Activated B cell treated with CpG ODN at 0.5 μM for 24 hours (primary cell): Measurements from ENCODE around the gene RPS27L. TPM values are rescaled to one million over a fixed set of nuclear protein-coding genes. Genes with fewer than 3 reads are reported as not detected.
A peak's percentile ranks its signal among the peaks of the same experiment; 100 is the strongest.

Experiments
- ATAC-seq: fragments of 200-7000 bp; cut with Tn5 transposase; one replicate; pipeline ENCODE4 v1.10.0; 2021; ENCODE audit warnings: low read depth, mild to moderate bottlenecking, moderate library complexity
- CTCF ChIA-PET: fragments of 350-600 bp; sonication (Branson Sonifier 250); formaldehyde crosslinking; loops from one replicate; lab custom pipeline; 2021; ENCODE audit warnings: antibody characterized with exemption; lab: Charles Lee
- POLR2A ChIA-PET: fragments of 350-600 bp; sonication (Branson Sonifier 250); formaldehyde crosslinking; loops from one replicate; lab custom pipeline; 2021; ENCODE audit warnings: antibody characterized with exemption; lab: Charles Lee
- DNase-seq: peaks from one replicate; pipeline ENCODE4 v3.0.0; 2022
- H3K27ac Mint-ChIP-seq: one replicate; pipeline ENCODE4 v1.8.0; 2020; ENCODE audit warnings: mixed read lengths
- H3K27me3 Mint-ChIP-seq: one replicate; pipeline ENCODE4 v1.8.0; 2021; ENCODE audit warnings: mixed read lengths
- H3K36me3 Mint-ChIP-seq: one replicate; pipeline ENCODE4 v1.8.0; 2021; ENCODE audit warnings: low read depth, mixed read lengths
- H3K4me1 Mint-ChIP-seq: one replicate; pipeline ENCODE4 v1.8.0; 2021; ENCODE audit warnings: mixed read lengths
- H3K4me3 Mint-ChIP-seq: one replicate; pipeline ENCODE4 v1.8.0; 2020; ENCODE audit warnings: mild to moderate bottlenecking, mixed read lengths
- H3K9me3 Mint-ChIP-seq: one replicate; pipeline ENCODE4 v1.8.0; 2020; ENCODE audit warnings: mixed read lengths
- intact Hi-C: fragments of 100-400 bp; cut with micrococcal nuclease; formaldehyde crosslinking; loops from one replicate; pipeline ENCODE4 v1.15.1; 2024
- total RNA-seq: library from RNA; stranded (reverse); gene quantifications from 2 replicates; pipeline ENCODE4 v1.2.3, GENCODE V29; 2022
- TF ChIP-seq, protein P1 (sequence below): fragments of 200-600 bp; IDR thresholded peaks from one replicate; pipeline ENCODE4 v1.8.0; 2022; ENCODE audit warnings: antibody characterized with exemption, mild to moderate bottlenecking

RPS27L gene
- total RNA-seq, 1 donor from 2014 or later: 70.8 TPM

GRCh38 chr15:63172851-63173451, 15.7 kb upstream of the RPS27L start:
- Mint-ChIP-seq H3K27me3 (no peaks in the 10 kb centered on the region), H3K4me3 (no peak overlapping the region), H3K27ac (no peak overlapping the region), H3K36me3 (no peaks in the 10 kb centered on the region), H3K9me3 (no peaks in the 10 kb centered on the region), H3K4me1 (peaks cover 3% of the 10 kb centered on the region)
- DNase-seq (no peak), ATAC-seq (no peak)
- TF ChIP-seq, protein P1, sequence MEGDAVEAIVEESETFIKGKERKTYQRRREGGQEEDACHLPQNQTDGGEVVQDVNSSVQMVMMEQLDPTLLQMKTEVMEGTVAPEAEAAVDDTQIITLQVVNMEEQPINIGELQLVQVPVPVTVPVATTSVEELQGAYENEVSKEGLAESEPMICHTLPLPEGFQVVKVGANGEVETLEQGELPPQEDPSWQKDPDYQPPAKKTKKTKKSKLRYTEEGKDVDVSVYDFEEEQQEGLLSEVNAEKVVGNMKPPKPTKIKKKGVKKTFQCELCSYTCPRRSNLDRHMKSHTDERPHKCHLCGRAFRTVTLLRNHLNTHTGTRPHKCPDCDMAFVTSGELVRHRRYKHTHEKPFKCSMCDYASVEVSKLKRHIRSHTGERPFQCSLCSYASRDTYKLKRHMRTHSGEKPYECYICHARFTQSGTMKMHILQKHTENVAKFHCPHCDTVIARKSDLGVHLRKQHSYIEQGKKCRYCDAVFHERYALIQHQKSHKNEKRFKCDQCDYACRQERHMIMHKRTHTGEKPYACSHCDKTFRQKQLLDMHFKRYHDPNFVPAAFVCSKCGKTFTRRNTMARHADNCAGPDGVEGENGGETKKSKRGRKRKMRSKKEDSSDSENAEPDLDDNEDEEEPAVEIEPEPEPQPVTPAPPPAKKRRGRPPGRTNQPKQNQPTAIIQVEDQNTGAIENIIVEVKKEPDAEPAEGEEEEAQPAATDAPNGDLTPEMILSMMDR: no peak
- CTCF ChIA-PET: interaction anchor here (1.3 kb wide), 1 partner anchor 11 kb away, joined by 3 read pairs; no protein-coding TSS in a partner anchor
- intact Hi-C loops: no loop called here
- POLR2A ChIA-PET: no interaction called here

DNA sequence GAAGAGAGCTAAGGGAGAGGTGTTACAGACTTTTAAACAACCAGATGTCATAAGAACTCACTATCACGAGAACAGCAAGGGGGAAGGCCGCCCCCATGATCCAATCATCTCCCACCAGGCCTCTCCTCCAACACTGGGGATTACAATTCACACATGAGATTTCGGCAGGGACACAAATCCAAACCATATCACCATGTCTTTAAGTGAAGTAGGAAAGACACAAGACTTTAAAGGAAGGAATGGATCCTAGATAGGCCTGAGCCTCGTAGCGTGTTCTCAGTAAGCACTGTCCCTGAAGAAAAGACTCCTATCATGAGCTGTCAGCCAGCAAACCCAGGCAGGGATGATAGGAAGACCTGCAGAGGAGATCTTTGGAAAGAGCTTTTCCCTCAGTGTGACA, 15.1 kb upstream of the RPS27L start:
- peaks cover 3% of the 10 kb centered on the region for H3K4me1 Mint-ChIP-seq
- TF ChIP-seq, protein P1: no peak
- CTCF ChIA-PET: interaction anchor here (1.3 kb wide), 1 partner anchor 10 kb away, joined by 3 read pairs; no protein-coding TSS in a partner anchor
- H3K36me3 Mint-ChIP-seq: no peaks in the 10 kb centered on the region
- no peak overlapping the region for H3K4me3 Mint-ChIP-seq
- intact Hi-C loops: no loop called here
- H3K27ac Mint-ChIP-seq: no peak overlapping the region
- ATAC-seq: no peak
- no peak for DNase-seq
- no peaks in the 10 kb centered on the region for H3K27me3 Mint-ChIP-seq
- POLR2A ChIA-PET: no interaction called here
- no peaks in the 10 kb centered on the region for H3K9me3 Mint-ChIP-seq

DNA sequence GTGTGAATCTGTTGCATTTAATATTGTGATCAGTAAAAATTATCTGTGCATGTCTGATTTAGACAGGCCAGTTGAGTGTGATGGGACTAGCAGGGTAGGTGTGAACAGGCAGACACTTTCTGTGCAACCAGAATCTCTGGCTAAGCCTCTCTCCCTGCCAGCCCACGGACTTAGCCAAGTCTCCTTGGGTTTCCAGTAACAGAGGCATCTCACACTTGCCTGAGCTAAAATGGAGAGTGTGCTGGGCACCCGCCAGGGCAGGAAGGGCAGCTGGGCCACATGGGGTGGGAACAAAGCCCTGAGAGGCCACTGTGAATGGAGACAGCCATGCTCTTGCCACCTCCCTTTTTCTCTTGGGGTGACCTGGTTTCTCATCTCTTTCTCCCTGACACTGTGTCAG, 12.5 kb upstream of the RPS27L start:
- DNase-seq: no peak
- no peaks in the 10 kb centered on the region for H3K36me3 Mint-ChIP-seq
- no peaks in the 10 kb centered on the region for H3K9me3 Mint-ChIP-seq
- CTCF ChIA-PET: no interaction called here
- H3K27ac Mint-ChIP-seq: no peak overlapping the region
- TF ChIP-seq, protein P1: no peak
- intact Hi-C loops: no loop called here
- H3K27me3 Mint-ChIP-seq: no peaks in the 10 kb centered on the region
- no peak for ATAC-seq
- no peak overlapping the region for H3K4me3 Mint-ChIP-seq
- no peaks in the 10 kb centered on the region for H3K4me1 Mint-ChIP-seq
- POLR2A ChIA-PET: no interaction called here

- ChIA-PET POLR2A (interaction anchor here (0.6 to 1.6 kb wide), 4 partner anchors 9 to 45 kb away, joined by 3 to 5 read pairs (median 4); partner anchors contain the start of gene RPS27L), CTCF (interaction anchor here (0.7 to 1.9 kb wide), 5 partner anchors 9 to 236 kb away, joined by 3 to 5 read pairs (median 3); partner anchors contain the start of gene RPS27L)
- no peaks in the 10 kb centered on the region for H3K36me3 Mint-ChIP-seq
- H3K4me3 Mint-ChIP-seq: no peak overlapping the region
- H3K9me3 Mint-ChIP-seq: no peaks in the 10 kb centered on the region
- no peaks in the 10 kb centered on the region for H3K27me3 Mint-ChIP-seq
- DNase-seq (no peak), ATAC-seq (peak; percentile 38)
- peaks cover 14% of the 10 kb centered on the region for H3K4me1 Mint-ChIP-seq
- no peak overlapping the region for H3K27ac Mint-ChIP-seq
- intact Hi-C loops: no loop called here
- TF ChIP-seq, protein P1: no peak
Observed at GRCh38 chr15:63166219-63166618, 8.9 kb upstream of the RPS27L start.

- DNase-seq (no peak), ATAC-seq (no peak)
- Mint-ChIP-seq H3K9me3 (no peaks in the 10 kb centered on the region), H3K4me1 (peaks cover 14% of the 10 kb centered on the region), H3K4me3 (no peak overlapping the region), H3K27ac (no peak overlapping the region), H3K36me3 (no peaks in the 10 kb centered on the region), H3K27me3 (no peaks in the 10 kb centered on the region)
- CTCF ChIA-PET: interaction anchor here (1.4 to 1.9 kb wide), 2 partner anchors 118 to 236 kb away, joined by 5 read pairs; no protein-coding TSS in a partner anchor
- POLR2A ChIA-PET: interaction anchor here (1.6 kb wide), 1 partner anchor 27 kb away, joined by 4 read pairs; no protein-coding TSS in a partner anchor
- intact Hi-C loops: no loop called here
- TF ChIP-seq, protein P1: no peak
Observed at GRCh38 chr15:63165166-63165859, 8.0 kb upstream of the RPS27L start.
